OCI-LY3 (cell line): Measurements from ENCODE around the gene SPATS2L.

Experiments
- H2AFZ ChIP-seq: fragments of 200-600, 300-600 bp; shearing (Covaris generic); 2 replicates; pipeline ENCODE4 v1.6.0; 2014; ENCODE audit warnings: antibody characterized with exemption, low read depth, low read length
- H3K27ac ChIP-seq: fragments of 200-600, 300-600 bp; sonication (generic); 2 replicates; pipeline ENCODE4 v1.5.1; 2014; ENCODE audit warnings: mild to moderate bottlenecking, low read length, moderate library complexity, mixed read lengths
- H3K27me3 ChIP-seq: fragments of 200-600, 300-600 bp; sonication (generic); 2 replicates; pipeline ENCODE4 v1.6.1; 2014; ENCODE audit warnings: low read depth, low read length, mixed read lengths
- H3K36me3 ChIP-seq: fragments of 200-600, 300-600 bp; sonication (generic); replicated peaks from 2 replicates; pipeline ENCODE3; 2014; ENCODE audit warnings: low read depth, low read length, mixed read lengths
- H3K4me1 ChIP-seq: fragments of 300-600, 200-600 bp; sonication (generic); 2 replicates; pipeline ENCODE4 v1.6.1; 2014; ENCODE audit warnings: low read length, mixed read lengths
- H3K4me2 ChIP-seq: fragments of 200-600, 300-600 bp; sonication (generic); 2 replicates; pipeline ENCODE4 v1.6.1; 2014; ENCODE audit warnings: low read length, mixed read lengths
- H3K4me3 ChIP-seq: fragments of 300-600, 200-600 bp; sonication (generic); 2 replicates; pipeline ENCODE4 v1.5.1; 2014; ENCODE audit warnings: antibody characterized with exemption, mild to moderate bottlenecking, low read length, moderate library complexity
- H3K79me2 ChIP-seq: fragments of 300-600, 200-600 bp; shearing (Covaris generic); 2 replicates; pipeline ENCODE4 v1.6.1; 2014; ENCODE audit warnings: mild to moderate bottlenecking, low read length, mixed read lengths
- H3K9ac ChIP-seq: fragments of 300-600, 200-600 bp; shearing (Covaris generic); 2 replicates; pipeline ENCODE4 v1.6.0; 2014; ENCODE audit warnings: mild to moderate bottlenecking, low read length, moderate library complexity
- H3K9me3 ChIP-seq: fragments of 200-600, 300-600 bp; shearing (Covaris generic); 2 replicates; pipeline ENCODE4 v1.6.1; 2014; ENCODE audit warnings: low read length, mixed read lengths; ENCODE audit not compliant: insufficient read depth
- H4K20me1 ChIP-seq: fragments of 200-600, 300-600 bp; sonication (generic); 2 replicates; pipeline ENCODE4 v1.6.1; 2016; ENCODE audit warnings: low read length, mixed read lengths; ENCODE audit not compliant: insufficient read depth
- CTCF ChIP-seq: fragments of 200-600, 300-600 bp; sonication (generic); IDR thresholded peaks from 2 replicates; pipeline ENCODE4 v1.5.1; 2014; ENCODE audit warnings: antibody characterized with exemption, low read length, low read depth
- EZH2phosphoT487 ChIP-seq: fragments of 200-600 bp; shearing (Covaris generic); IDR thresholded peaks from 2 replicates; pipeline ENCODE4 v1.6.1; 2018; ENCODE audit warnings: antibody characterized with exemption, mixed run types, low read depth

Gene SPATS2L, protein sequence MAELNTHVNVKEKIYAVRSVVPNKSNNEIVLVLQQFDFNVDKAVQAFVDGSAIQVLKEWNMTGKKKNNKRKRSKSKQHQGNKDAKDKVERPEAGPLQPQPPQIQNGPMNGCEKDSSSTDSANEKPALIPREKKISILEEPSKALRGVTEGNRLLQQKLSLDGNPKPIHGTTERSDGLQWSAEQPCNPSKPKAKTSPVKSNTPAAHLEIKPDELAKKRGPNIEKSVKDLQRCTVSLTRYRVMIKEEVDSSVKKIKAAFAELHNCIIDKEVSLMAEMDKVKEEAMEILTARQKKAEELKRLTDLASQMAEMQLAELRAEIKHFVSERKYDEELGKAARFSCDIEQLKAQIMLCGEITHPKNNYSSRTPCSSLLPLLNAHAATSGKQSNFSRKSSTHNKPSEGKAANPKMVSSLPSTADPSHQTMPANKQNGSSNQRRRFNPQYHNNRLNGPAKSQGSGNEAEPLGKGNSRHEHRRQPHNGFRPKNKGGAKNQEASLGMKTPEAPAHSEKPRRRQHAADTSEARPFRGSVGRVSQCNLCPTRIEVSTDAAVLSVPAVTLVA

GRCh38 chr2:200306196-200306930 lies at the start of gene SPATS2L:
SPATS2L (plus strand) TSS chr2:200306693; CDS start chr2:200389245, 82,552 bp downstream.
- Histone ChIP-seq H3K4me1 (peaks cover 4% of the 10 kb centered on the region; the same call in 1 of the 2 replicates), H3K27ac (no peak within 1 kb of the TSS), H3K79me2 (no peaks in the 10 kb centered on the region), H3K4me3 (peak within 1 kb of the TSS; percentile 87), H4K20me1 (no peaks in the 10 kb centered on the region), H3K36me3 (no peaks in the 10 kb centered on the region), H3K4me2 (peak within 1 kb of the TSS; percentile 99), H2AFZ (peak within 1 kb of the TSS; percentile 97; the same call in 1 of the 2 replicates), H3K27me3 (0 out of 2 replicates have a peak, but pooled peaks cover 5% of the 10 kb centered on the region), H3K9me3 (no peaks in the 10 kb centered on the region), H3K9ac (peak within 1 kb of the TSS; percentile 60)
- TF ChIP-seq CTCF (no peak), EZH2phosphoT487 (no peak)

- H3K79me2 ChIP-seq = no peaks in the 10 kb centered on the region
- no peaks in the 10 kb centered on the region for H3K9me3 ChIP-seq
- H3K36me3 ChIP-seq = no peaks in the 10 kb centered on the region
- H3K27ac ChIP-seq = no peak overlapping the region
- no peaks in the 10 kb centered on the region for H3K4me1 ChIP-seq
- TF ChIP-seq EZH2phosphoT487 (no peak), CTCF (no peak)
- no peaks in the 10 kb centered on the region for H3K27me3 ChIP-seq
- H3K4me2 ChIP-seq = no peak overlapping the region
- no peak overlapping the region for H3K9ac ChIP-seq
- H4K20me1 ChIP-seq = no peaks in the 10 kb centered on the region
- H2AFZ ChIP-seq = no peak overlapping the region
- H3K4me3 ChIP-seq = no peak overlapping the region
Observed at GRCh38 chr2:200257570-200257969, 48.9 kb upstream of the SPATS2L start.

- Histone ChIP-seq H3K4me1 (no peaks in the 10 kb centered on the region), H3K36me3 (no peaks in the 10 kb centered on the region), H3K4me2 (no peak overlapping the region), H3K27ac (no peak overlapping the region), H3K9me3 (no peaks in the 10 kb centered on the region), H4K20me1 (no peaks in the 10 kb centered on the region), H3K4me3 (no peak overlapping the region), H3K27me3 (no peaks in the 10 kb centered on the region), H2AFZ (no peak overlapping the region), H3K9ac (no peak overlapping the region), H3K79me2 (no peaks in the 10 kb centered on the region)
- TF ChIP-seq CTCF (no peak), EZH2phosphoT487 (no peak)
Observed at GRCh38 chr2:200258081-200258480, 48.4 kb upstream of the SPATS2L start.
